Body of pancreas (tissue), 4 donors: ENCODE measurements around the gene GLP2R.

Experiments used
- CTCF ChIP-seq, 7 experiments: fragments of 450-650 bp in 4 of 7; fragments of 200-600 bp in 3 of 7; sonication (generic) in 3 of 7; IDR thresholded peaks; one replicate each; pipeline ENCODE4 v1.5.1; 2016 to 2019; ENCODE audit warnings: antibody characterized with exemption in 7 of 7
- POLR2A ChIP-seq, 3 donors: fragments of 450-650 bp; IDR thresholded peaks; one replicate each; pipeline ENCODE4 v1.6.1; 2016; ENCODE audit warnings: antibody characterized with exemption in 3 of 3, mild to moderate bottlenecking in 2 of 3

- TF ChIP-seq POLR2A (IDR thresholded peaks at IDR 0.05) (no peak), CTCF (IDR thresholded peaks at IDR 0.05) (no peak)
These were observed 20.0 kb upstream of the GLP2R start for GRCh38 chr17:9805769-9806168.
